Measurements from ENCODE around the gene CEP192.

DNA sequence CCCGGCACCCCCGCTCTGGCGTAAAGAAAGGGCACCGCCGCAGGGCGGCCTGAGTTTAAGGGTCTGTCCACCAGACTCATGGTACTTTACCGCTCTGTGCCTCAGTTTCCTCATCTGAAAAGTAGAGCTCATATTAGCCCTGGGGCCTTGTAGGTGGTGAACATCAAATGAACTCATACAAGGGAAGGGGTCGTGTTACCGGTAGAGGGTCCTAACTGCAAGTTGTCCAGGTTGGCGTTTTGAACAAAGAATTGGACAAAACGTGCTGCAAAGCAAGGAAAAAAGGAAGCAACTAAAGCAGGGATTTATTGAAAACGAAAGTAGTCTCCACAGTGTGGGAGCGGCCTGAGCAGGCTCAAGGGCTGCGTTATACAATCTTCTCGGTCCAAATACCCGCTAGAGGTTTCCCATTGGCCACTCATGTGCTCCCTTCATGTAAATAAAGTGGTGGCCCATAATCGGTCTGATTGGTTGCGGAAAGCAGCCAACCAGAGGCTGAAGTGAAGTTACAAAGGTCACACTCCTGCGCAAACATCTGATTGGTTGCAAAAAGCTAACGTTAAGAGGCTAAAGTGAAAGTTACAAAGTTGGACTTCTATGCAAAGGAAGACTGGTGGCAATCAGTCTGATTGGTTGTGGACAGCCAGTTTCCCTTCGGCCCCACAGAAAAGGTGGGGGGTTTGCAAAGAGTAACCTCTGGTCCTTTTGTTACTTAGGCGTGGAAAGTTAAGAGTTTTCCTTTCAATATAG is 146.7 kb downstream of the CEP192 start:
- no peak for TF ChIP-seq EZH2 (IDR thresholded peaks at IDR 0.05; ENCODE audit: low read length)
- TF ChIP-seq, protein P1, sequence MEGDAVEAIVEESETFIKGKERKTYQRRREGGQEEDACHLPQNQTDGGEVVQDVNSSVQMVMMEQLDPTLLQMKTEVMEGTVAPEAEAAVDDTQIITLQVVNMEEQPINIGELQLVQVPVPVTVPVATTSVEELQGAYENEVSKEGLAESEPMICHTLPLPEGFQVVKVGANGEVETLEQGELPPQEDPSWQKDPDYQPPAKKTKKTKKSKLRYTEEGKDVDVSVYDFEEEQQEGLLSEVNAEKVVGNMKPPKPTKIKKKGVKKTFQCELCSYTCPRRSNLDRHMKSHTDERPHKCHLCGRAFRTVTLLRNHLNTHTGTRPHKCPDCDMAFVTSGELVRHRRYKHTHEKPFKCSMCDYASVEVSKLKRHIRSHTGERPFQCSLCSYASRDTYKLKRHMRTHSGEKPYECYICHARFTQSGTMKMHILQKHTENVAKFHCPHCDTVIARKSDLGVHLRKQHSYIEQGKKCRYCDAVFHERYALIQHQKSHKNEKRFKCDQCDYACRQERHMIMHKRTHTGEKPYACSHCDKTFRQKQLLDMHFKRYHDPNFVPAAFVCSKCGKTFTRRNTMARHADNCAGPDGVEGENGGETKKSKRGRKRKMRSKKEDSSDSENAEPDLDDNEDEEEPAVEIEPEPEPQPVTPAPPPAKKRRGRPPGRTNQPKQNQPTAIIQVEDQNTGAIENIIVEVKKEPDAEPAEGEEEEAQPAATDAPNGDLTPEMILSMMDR (optimal IDR thresholded peaks at IDR 0.05 in 1 of 3, IDR thresholded peaks at IDR 0.05 in 1 of 3, conservative IDR thresholded peaks at IDR 0.05 in 1 of 3; ENCODE audit: extremely low read depth in 1 of 3, insufficient read depth in 2 of 3, low read length in 3 of 3), result no peak

Measured in keratinocyte (primary cell).